Posterior cingulate gyrus (tissue), 11 donors: ENCODE data around the gene UGT1A3.
"Not testable (repeated sequence)": the region's sequence is repeated elsewhere in the genome, so short reads cannot be mapped to it uniquely, and the experiment has no call there.

ENCODE experiments used
- DNase-seq, 10 donors: peaks; one replicate each; pipeline versions ENCODE4 v3.0.0 to v3.0.0-alpha.2; 2020 to 2021; ENCODE audit warnings: mixed read lengths in 3 of 10
- intact Hi-C: fragments of 100-400 bp; cut with DNase I; formaldehyde crosslinking; loops from one replicate; pipeline ENCODE4 v1.15.1; 2023

UGT1A3 gene

GRCh38 chr2:233706720-233707119 is 22.1 kb upstream of the UGT1A3 start:
- DNase-seq: no peak
- intact Hi-C loops: no loop called here

DNA sequence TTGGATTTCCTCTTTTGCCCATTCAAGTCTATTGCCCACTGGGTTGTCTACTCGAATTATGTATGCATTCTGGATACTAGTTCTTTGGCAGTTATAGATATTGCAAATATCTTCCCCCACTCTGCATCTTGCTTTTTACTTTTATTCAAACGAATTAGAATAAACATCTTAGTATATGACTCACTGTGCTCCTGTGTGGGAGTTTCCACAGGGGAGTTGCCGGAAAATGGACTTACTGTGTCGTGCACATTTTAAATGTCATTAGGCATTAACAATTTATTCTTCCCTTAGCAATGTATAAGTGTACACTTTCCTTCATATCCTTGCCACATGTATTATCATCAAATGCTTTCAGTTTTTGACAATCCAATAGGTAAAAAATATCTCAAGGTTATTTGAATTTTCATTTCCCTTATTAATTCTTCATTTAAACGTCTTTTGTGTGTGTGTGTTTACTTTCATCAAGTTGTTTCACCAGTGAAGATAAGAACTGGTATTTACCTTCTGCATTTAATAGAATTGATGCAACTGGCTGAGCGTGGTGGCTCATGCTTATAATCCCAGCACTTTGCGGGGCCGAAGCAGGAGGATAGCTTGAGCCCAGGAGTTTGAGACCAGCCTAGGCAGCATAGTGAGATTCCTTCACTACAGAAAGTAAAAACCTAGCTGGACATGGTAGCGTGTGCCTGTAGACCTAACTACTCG is 20.8 kb upstream of the UGT1A3 start:
- intact Hi-C loops: no loop called here
- DNase-seq: no peak

GRCh38 chr2:233708942-233709341 is 19.9 kb upstream of the UGT1A3 start:
- DNase-seq: no peak
- intact Hi-C loops: no loop called here

GRCh38 chr2:233711312-233712008 is 17.4 kb upstream of the UGT1A3 start:
- intact Hi-C loops: loop anchor here (5.0 kb wide), 1 partner anchor 264 kb away; no protein-coding TSS in a partner anchor
- peak; percentile 18 to 95 (median 79) for DNase-seq

DNA sequence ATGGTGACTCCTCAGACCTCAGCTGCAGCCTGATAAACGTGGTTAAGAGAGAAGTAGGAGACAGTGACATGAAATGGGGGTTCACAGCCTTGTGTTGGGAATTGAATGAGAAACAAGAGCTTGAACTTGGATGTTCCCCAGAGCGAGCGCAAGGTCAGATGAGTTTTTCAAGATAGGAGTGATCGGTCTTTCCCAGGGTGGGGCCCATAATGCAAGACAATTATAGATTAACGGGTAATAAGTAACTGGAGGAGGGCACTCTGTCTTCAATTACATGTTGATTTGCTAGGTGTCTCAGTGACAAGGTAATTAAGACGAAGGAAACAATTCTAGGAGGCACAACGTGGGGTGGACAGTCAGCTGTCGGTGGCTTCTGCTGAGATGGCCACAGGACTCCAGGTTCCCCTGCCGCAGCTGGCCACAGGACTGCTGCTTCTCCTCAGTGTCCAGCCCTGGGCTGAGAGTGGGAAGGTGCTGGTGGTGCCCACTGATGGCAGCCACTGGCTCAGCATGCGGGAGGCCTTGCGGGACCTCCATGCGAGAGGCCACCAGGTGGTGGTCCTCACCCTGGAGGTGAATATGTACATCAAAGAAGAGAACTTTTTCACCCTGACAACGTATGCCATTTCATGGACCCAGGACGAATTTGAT is 16.1 kb upstream of the UGT1A3 start, which contains the start of gene UGT1A5:
Gene UGT1A5, plus strand, starts transcription at position 297 of the 651 bp plus-strand sequence. Its CDS starts 85 bp downstream, at position 382.
- DNase-seq: peak in 1 of 10 donors; percentile 62
- intact Hi-C loops: loop anchor here (5.0 kb wide), 1 partner anchor 265 kb away; no protein-coding TSS in a partner anchor

DNA sequence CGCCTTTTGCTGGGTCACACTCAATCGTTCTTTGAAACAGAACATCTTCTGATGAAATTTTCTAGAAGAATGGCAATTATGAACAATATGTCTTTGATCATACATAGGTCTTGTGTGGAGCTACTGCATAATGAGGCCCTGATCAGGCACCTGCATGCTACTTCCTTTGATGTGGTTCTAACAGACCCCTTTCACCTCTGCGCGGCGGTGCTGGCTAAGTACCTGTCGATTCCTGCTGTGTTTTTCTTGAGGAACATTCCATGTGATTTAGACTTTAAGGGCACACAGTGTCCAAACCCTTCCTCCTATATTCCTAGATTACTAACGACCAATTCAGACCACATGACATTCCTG is 15.6 kb upstream of the UGT1A3 start:
- DNase-seq: no peak
- intact Hi-C loops: loop anchor here (5.0 kb wide), 1 partner anchor 266 kb away; no protein-coding TSS in a partner anchor

GRCh38 chr2:233714121-233714520 is 14.7 kb upstream of the UGT1A3 start:
- intact Hi-C loops: loop anchor here (5.0 kb wide), 1 partner anchor 267 kb away; no protein-coding TSS in a partner anchor
- no peak for DNase-seq

GRCh38 chr2:233718552-233718951 is 10.3 kb upstream of the UGT1A3 start, which contains the start of gene UGT1A4:
Gene UGT1A4, plus strand, starts transcription at chr2:233718736. Its CDS starts 85 bp downstream, at chr2:233718821.
- DNase-seq: no peak
- intact Hi-C loops: no loop called here

DNA sequence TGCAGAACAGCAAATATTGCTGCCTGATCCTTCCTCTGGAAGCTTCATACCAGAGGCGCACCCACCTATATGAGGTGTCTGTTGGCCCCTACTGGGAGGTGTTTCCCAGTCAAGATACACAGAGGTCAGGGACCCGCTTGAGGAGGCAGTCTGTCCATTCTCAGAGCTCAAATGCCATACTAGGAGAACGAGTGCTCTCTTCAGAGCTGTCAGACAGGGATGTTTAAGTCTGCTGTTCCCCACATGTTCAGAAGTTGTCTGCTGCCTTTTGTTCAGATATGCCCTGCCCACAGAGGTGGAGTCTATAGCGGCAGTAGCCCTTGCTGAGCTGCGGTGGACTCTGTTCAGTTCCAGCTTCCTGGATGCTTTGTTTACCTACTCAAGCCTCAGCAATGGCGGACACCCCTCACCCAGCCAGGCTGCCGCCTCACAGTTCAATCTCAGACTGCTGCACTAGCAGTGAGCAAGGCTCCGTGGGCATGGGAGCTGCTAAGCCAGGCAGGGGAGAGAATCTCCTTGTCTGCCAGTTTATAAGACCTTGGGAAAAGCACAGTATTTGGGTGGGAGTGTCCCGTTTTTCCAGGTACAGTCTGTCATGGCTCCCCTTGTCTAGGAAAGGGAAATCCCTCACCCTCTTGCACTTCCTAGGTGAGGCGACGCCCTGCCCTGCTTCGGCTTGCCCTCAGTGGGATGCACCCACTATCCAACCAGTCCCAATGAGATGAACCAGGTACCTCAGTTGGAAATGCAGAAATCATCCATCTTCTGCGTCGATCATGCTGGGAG is 8.2 kb downstream of the UGT1A3 start:
- intact Hi-C loops, DNase-seq: not testable (repeated sequence)

GRCh38 chr2:233740870-233741269 is 12.0 kb downstream of the UGT1A3 start:
- no peak for DNase-seq
- intact Hi-C loops: no loop called here

GRCh38 chr2:233743464-233744259 is 14.8 kb downstream of the UGT1A3 start:
- peak in 3 of 10 donors; percentile 58 to 74 (median 63) for DNase-seq
- intact Hi-C loops: no loop called here

DNA sequence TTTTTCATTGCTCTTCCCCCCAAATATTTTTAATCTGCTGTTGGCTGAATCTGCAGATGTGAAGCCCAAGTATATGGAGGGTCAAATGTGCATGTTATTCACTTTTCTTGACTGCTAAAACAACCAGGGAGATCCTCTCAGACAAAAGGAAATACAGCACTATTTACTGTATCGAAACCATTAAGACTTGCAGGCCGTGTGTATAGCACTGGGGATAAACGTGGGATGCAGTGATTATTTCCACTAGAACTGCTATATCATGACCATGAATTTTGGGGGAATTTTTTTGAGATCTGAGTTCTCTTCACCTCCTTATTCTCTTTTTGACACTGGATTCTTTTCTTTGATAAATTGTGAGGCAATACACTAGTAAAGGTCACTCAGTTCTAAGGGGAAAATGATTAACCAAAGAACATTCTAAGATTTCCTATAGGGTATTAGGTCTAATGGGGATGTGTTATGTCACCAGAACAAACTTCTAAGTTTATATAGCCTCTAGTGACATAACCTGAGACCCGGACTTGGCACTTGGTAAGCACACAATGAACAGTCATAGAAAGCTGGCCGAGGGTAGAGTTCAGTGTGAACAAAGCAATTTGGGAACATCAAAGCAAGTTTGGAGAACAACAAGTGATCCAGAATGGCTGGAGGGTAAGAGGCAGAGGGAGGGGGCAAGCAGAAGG is 16.4 kb downstream of the UGT1A3 start:
- intact Hi-C loops: no loop called here
- no peak for DNase-seq

DNA sequence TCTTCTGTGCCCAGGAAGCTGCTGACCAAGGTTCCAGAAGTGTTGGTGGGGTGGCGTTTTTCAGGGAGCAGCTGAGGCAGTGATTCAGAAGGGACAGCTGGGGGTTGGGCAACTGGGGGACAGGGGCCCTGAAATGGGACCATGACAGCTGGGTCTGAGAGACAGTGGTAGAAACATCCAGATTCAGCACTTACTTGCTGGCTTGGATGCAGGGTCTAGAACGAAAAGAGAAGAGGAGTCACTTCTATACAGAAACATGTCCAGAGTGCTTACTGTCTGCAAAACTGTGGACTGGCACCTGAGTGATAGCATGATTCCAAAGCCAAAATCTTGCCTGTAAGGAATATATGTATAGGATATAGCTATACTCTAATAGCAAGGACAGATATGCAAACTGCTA is 17.0 kb downstream of the UGT1A3 start:
- intact Hi-C loops, DNase-seq: not testable (repeated sequence)

DNA sequence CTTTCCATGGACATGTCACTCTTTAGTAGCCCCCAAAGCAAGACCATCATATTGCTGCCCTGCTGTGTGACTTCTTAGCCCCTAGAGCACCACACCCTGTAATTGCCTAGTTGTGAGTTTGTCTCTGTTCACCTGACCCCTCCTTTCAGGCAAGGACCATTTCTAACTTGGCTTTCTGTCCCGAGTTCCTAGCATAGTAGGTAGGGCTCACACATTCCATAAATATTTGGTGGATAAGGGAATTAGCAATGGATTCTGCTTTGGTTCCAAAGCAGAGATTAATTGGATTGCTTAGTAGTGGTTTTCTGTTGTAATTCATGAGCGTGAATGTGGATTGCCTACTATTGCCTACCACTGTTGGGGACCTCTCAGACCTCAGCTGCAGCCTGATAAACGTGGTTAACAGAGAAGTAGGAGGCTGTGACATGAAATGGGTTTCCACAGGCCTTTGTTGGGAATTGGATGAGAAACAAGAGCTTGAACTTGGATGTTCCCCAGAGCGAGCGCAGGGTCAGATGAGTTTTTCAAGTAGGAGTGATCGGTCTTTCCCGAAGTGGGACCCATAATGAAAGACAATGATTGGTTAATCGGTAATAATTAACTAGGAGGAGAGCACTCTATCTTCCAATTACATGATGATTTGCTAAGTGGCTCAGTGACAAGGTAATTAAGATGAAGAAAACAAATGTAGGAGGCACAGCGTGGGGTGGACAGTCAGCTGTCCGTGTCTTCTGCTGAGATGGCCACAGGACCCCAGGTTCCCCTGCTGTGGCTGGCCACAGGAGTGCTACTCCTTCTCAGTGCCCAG is 17.8 kb downstream of the UGT1A3 start:
- DNase-seq: no peak
- intact Hi-C loops: no loop called here

- DNase-seq: no peak
- intact Hi-C loops: no loop called here
Observed at GRCh38 chr2:233747283-233747544, 18.4 kb downstream of the UGT1A3 start.

- intact Hi-C loops: not testable (repeated sequence)
Observed at GRCh38 chr2:233750689-233751088, 21.8 kb downstream of the UGT1A3 start.

GRCh38 chr2:233751212-233752009 is 22.6 kb downstream of the UGT1A3 start:
- DNase-seq, intact Hi-C loops: not testable (repeated sequence)

More at GRCh38 chr2:233750689-233751088, 21.8 kb downstream of the UGT1A3 start:
- not testable (repeated sequence) for DNase-seq
